Natural killer cell (primary cell): Measurements from ENCODE around the gene MYO15A. TPM values are rescaled to one million over a fixed set of nuclear protein-coding genes. Genes with fewer than 3 reads are reported as not detected.

Experiments
- ATAC-seq, 3 donors: fragments of 150-1000 bp in 2 of 3; fragments of 200-7000 bp in 1 of 3; cut with Tn5 transposase; 1 replicate in 1 of 3; 2 replicates in 2 of 3; pipeline ENCODE4 v1.10.0; 2021; ENCODE audit warnings: mild to moderate bottlenecking in 2 of 3, moderate library complexity in 2 of 3
- DNase-seq, 2 donors: peaks; one replicate each; pipeline versions ENCODE4 v3.0.0 to v3.0.0-alpha.2; 2013 to 2021; ENCODE audit warnings: mixed read lengths in 1 of 2
- H3K27ac ChIP-seq: one replicate; pipeline ENCODE4 v1.5.1; 2013; ENCODE audit warnings: mild to moderate bottlenecking, low read length
- H3K27me3 ChIP-seq: one replicate; pipeline ENCODE4 v1.6.1; 2013; ENCODE audit warnings: low read length; ENCODE audit not compliant: control insufficient read depth, insufficient read depth
- H3K36me3 ChIP-seq: one replicate; pipeline ENCODE4 v1.6.1; 2013; ENCODE audit warnings: low read length; ENCODE audit not compliant: control insufficient read depth, insufficient read depth
- H3K4me1 ChIP-seq: one replicate; pipeline ENCODE4 v1.6.1; 2013; ENCODE audit warnings: low read length; ENCODE audit not compliant: control insufficient read depth, insufficient read depth
- H3K4me3 ChIP-seq: one replicate; pipeline ENCODE4 v1.5.1; 2013; ENCODE audit warnings: low read length
- H3K9me3 ChIP-seq: one replicate; pipeline ENCODE4 v1.6.1; 2013; ENCODE audit warnings: low read length; ENCODE audit not compliant: control insufficient read depth, insufficient read depth
- H3K27ac Mint-ChIP-seq, 2 donors: one replicate each; pipeline ENCODE4 v1.8.0; 2022; ENCODE audit warnings: mild to moderate bottlenecking in 2 of 2, mixed read lengths in 2 of 2, moderate library complexity in 1 of 2
- H3K27me3 Mint-ChIP-seq, 2 donors: one replicate each; pipeline ENCODE4 v1.8.0; 2022; ENCODE audit warnings: low read depth in 2 of 2, mixed read lengths in 2 of 2
- H3K36me3 Mint-ChIP-seq: one replicate; pipeline ENCODE4 v1.8.0; 2022; ENCODE audit warnings: mixed read lengths
- H3K4me1 Mint-ChIP-seq, 2 donors: one replicate each; pipeline ENCODE4 v1.8.0; 2022; ENCODE audit warnings: mixed read lengths in 2 of 2
- H3K4me3 Mint-ChIP-seq: one replicate; pipeline ENCODE4 v1.8.0; 2022; ENCODE audit warnings: mild to moderate bottlenecking, moderate library complexity, mixed read lengths
- H3K9me3 Mint-ChIP-seq, 2 donors: one replicate each; pipeline ENCODE4 v1.8.0; 2022; ENCODE audit warnings: mixed read lengths in 2 of 2
- CTCF ChIP-seq: fragments of 200-600 bp; IDR thresholded peaks from one replicate; pipeline ENCODE4 v1.8.0; 2022; ENCODE audit warnings: antibody characterized with exemption
- WGBS: methylation state at CpG from one replicate; pipeline ENCODE4 v1.1.7; 2013; ENCODE audit warnings: missing lambda C conversion rate; ENCODE audit not compliant: insufficient coverage; 5-methylcytosine and 5-hydroxymethylcytosine counted together
- intact Hi-C: fragments of 100-400 bp; cut with micrococcal nuclease; formaldehyde crosslinking; loops from one replicate; pipeline ENCODE4 v1.14.2; 2022
- total RNA-seq, 4 donors: library from RNA; stranded (reverse); fragments of 120-200 nt in 1 of 4; gene quantifications; one replicate each; pipeline versions ENCODE4 v1.2.3 to v1.2.4, GENCODE V29; 2013 to 2022

MYO15A gene
- total RNA-seq, 3 donors from 2014 or later (not counting 1 experiment from before 2014, with no cell fraction given): 1.6 to 2.0 (median 1.8) TPM

DNA sequence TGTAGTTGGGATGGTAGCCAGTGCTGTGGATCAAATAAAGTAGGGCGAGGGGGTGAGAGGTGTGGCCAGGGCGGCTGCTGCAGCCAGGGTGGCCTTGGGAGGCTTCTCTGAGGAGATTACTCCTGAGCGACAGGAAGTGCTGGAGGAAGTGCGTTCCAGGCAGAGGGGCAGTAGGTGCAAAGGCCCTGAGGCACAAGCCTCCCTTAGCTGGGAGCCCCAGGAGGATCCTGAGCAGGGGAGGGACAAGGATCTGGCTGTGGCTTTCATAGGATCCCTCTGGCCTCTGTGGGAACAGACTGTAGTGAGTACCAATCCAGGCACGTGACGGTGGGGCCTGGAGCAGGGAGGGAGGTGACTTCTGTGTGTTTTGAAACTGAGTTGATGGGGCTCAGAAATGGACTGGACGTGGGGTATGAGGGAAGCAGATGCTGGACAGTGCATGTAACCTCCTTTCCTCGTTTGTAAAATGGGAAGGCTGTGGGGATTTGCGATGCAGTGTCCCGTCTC is 119.7 kb downstream of the MYO15A start:
- peak overlapping the region in 1 of 2 donors; percentile 59 for H3K27ac Mint-ChIP-seq
- Histone ChIP-seq H3K27ac (no peak overlapping the region), H3K36me3 (peaks cover 3% of the 10 kb centered on the region), H3K4me1 (peaks cover 19% of the 10 kb centered on the region), H3K27me3 (no peaks in the 10 kb centered on the region), H3K4me3 (no peak overlapping the region), H3K9me3 (no peaks in the 10 kb centered on the region)
- no peak for ATAC-seq
- no peak for TF ChIP-seq CTCF
- no peak for DNase-seq
- 93% methylated on average over 10 of the region's 10 CpGs for WGBS
- intact Hi-C loops: no loop called here
- H3K27me3 Mint-ChIP-seq: no peaks in the 10 kb centered on the region
- no peaks in the 10 kb centered on the region for H3K36me3 Mint-ChIP-seq
- no peaks in the 10 kb centered on the region for H3K9me3 Mint-ChIP-seq
- H3K4me1 Mint-ChIP-seq: peaks cover 27 to 28% of the 10 kb centered on the region in 2 donors
- peak overlapping the region; percentile 21 for H3K4me3 Mint-ChIP-seq

- intact Hi-C loops: no loop called here
Observed at GRCh38 chr17:18229254-18229653, 120.7 kb downstream of the MYO15A start.

More at GRCh38 chr17:18229254-18229653, 120.7 kb downstream of the MYO15A start:
- H3K36me3 Mint-ChIP-seq: no peaks in the 10 kb centered on the region
- TF ChIP-seq CTCF: no peak
- H3K4me3 ChIP-seq: no peak overlapping the region
- ATAC-seq (no peak), DNase-seq (no peak)
- H3K27ac ChIP-seq: no peak overlapping the region
- peaks cover 19% of the 10 kb centered on the region for H3K4me1 ChIP-seq
- no peaks in the 10 kb centered on the region for H3K9me3 ChIP-seq
- H3K9me3 Mint-ChIP-seq: no peaks in the 10 kb centered on the region
- no peak overlapping the region for H3K27ac Mint-ChIP-seq
- 97% methylated on average over 3 of the region's 4 CpGs for WGBS
- no peaks in the 10 kb centered on the region for H3K27me3 ChIP-seq
- H3K4me3 Mint-ChIP-seq: no peak overlapping the region
- H3K36me3 ChIP-seq: peaks cover 10% of the 10 kb centered on the region
- no peaks in the 10 kb centered on the region for H3K27me3 Mint-ChIP-seq
- peaks cover 27 to 28% of the 10 kb centered on the region in 2 donors for H3K4me1 Mint-ChIP-seq

Other genes with a start within 250 kb of the MYO15A start
- 10 to 100 TPM; 35.7 to 43.2 (median 35.7) TPM for gene TOM1L2, start 136.4 kb upstream of the MYO15A start, total RNA-seq
- under 1 TPM in 2 of 3 donors, not detected in 1; 0.26 to 0.78 TPM for gene DRC3, start 135.9 kb upstream of the MYO15A start, total RNA-seq
- gene ATPAF2, start 69.6 kb upstream of the MYO15A start, total RNA-seq: 10 to 100 TPM; 31.4 to 43.4 (median 41.5) TPM
- gene GID4, start 69.3 kb upstream of the MYO15A start, total RNA-seq: 1 to 10 TPM; 6.6 to 10.0 (median 6.9) TPM
- gene DRG2, start 20.8 kb upstream of the MYO15A start, total RNA-seq: 10 to 100 TPM; 53.3 to 69.2 (median 62.7) TPM
- 100 to 1,000 TPM in 1 of 3 donors, 10 to 100 TPM in 2; 95.6 to 114 (median 96.7) TPM for gene ALKBH5, start 75.1 kb downstream of the MYO15A start, total RNA-seq
- 10 to 100 TPM; 19.7 to 26.2 (median 25.8) TPM for gene LLGL1, start 116.9 kb downstream of the MYO15A start, total RNA-seq
- 100 to 1,000 TPM; 286 to 342 (median 327) TPM for gene FLII, start 150.0 kb downstream of the MYO15A start, total RNA-seq
- 10 to 100 TPM; 10.6 to 12.8 (median 11.3) TPM for gene MIEF2, start 151.9 kb downstream of the MYO15A start, total RNA-seq
- 10 to 100 TPM; 38.1 to 59.7 (median 53.2) TPM for gene TOP3A, start 206.2 kb downstream of the MYO15A start, total RNA-seq
- 10 to 100 TPM; 33.5 to 48.5 (median 39.2) TPM for gene SMCR8, start 206.5 kb downstream of the MYO15A start, total RNA-seq